Mesenchymal stem cell (in vitro differentiated cells and primary cell): ENCODE data around the gene GAS7.
"Not testable (repeated sequence)": the region's sequence is repeated elsewhere in the genome, so short reads cannot be mapped to it uniquely, and the experiment has no call there.

Experiments used
- DNase-seq: peaks from one replicate; pipeline ENCODE4 v3.0.0-alpha.2; 2013
- H2AFZ ChIP-seq: one replicate; pipeline ENCODE4 v1.6.1; 2013; ENCODE audit warnings: low read depth, mild to moderate bottlenecking, control low read depth, inconsistent platforms, low read length, moderate library complexity
- H2AK5ac ChIP-seq: 2 replicates; pipeline ENCODE4 v1.6.1; 2013; ENCODE audit warnings: low read length, moderate library complexity, mild to moderate bottlenecking, inconsistent platforms; ENCODE audit not compliant: severe bottlenecking
- H2BK120ac ChIP-seq: one replicate; pipeline ENCODE4 v1.6.1; 2013; ENCODE audit warnings: low read depth, mild to moderate bottlenecking, inconsistent platforms, low read length, moderate library complexity
- H2BK12ac ChIP-seq, 2 experiments: one replicate each; pipeline ENCODE4 v1.6.1; 2013; ENCODE audit warnings: inconsistent platforms in 2 of 2, low read length in 2 of 2, mild to moderate bottlenecking in 2 of 2, moderate library complexity in 2 of 2, control low read depth in 1 of 2
- H2BK15ac ChIP-seq: one replicate; pipeline ENCODE4 v1.6.1; 2013; ENCODE audit warnings: mild to moderate bottlenecking, low read depth, inconsistent platforms; ENCODE audit not compliant: poor library complexity, severe bottlenecking
- H2BK5ac ChIP-seq: 2 replicates; pipeline ENCODE4 v1.6.1; 2013; ENCODE audit warnings: low read depth, mild to moderate bottlenecking, low read length, control low read depth, inconsistent platforms; ENCODE audit not compliant: poor library complexity, severe bottlenecking
- H3K14ac ChIP-seq, 2 experiments: one replicate each; pipeline ENCODE4 v1.6.1; 2013; ENCODE audit warnings: inconsistent platforms in 2 of 2, low read length in 2 of 2, control low read depth in 1 of 2, mild to moderate bottlenecking in 1 of 2, moderate library complexity in 1 of 2
- H3K18ac ChIP-seq, 2 experiments: one replicate each; pipeline ENCODE4 v1.6.1; 2013; ENCODE audit warnings: inconsistent platforms in 2 of 2, low read length in 2 of 2, control low read depth in 1 of 2, low read depth in 1 of 2, mild to moderate bottlenecking in 1 of 2
- H3K23ac ChIP-seq, 2 experiments: one replicate each; pipeline ENCODE4 v1.6.1; 2013; ENCODE audit warnings: inconsistent platforms in 2 of 2, low read length in 2 of 2, mild to moderate bottlenecking in 2 of 2, moderate library complexity in 2 of 2, control low read depth in 1 of 2
- H3K27ac ChIP-seq: 2 replicates; pipeline ENCODE4 v1.5.1; 2013; ENCODE audit warnings: mild to moderate bottlenecking, moderate library complexity, low read length, control low read depth, inconsistent platforms; ENCODE audit not compliant: poor library complexity, severe bottlenecking
- H3K27me3 ChIP-seq, 2 experiments: 2 replicates each; pipeline versions ENCODE4 v1.6.1 to v1.7.0; 2013; ENCODE audit warnings: low read length in 2 of 2, mild to moderate bottlenecking in 2 of 2, moderate library complexity in 2 of 2, control low read depth in 1 of 2, inconsistent platforms in 1 of 2; ENCODE audit not compliant: control insufficient read depth in 1 of 2, insufficient read depth in 1 of 2
- H3K36me3 ChIP-seq, 2 experiments: 2 replicates each; pipeline versions ENCODE4 v1.6.1 to v1.7.0; 2013; ENCODE audit warnings: low read length in 2 of 2, control low read depth in 1 of 2, inconsistent platforms in 1 of 2, low read depth in 1 of 2, mild to moderate bottlenecking in 1 of 2; ENCODE audit not compliant: insufficient read depth in 2 of 2, control insufficient read depth in 1 of 2
- H3K4ac ChIP-seq, 2 experiments: one replicate each; pipeline ENCODE4 v1.6.1; 2013; ENCODE audit warnings: inconsistent platforms in 2 of 2, low read length in 2 of 2, mild to moderate bottlenecking in 2 of 2, moderate library complexity in 2 of 2, control low read depth in 1 of 2, low read depth in 1 of 2
- H3K4me1 ChIP-seq: 2 replicates; pipeline ENCODE4 v1.6.1; 2013; ENCODE audit warnings: low read depth, low read length, control low read depth; ENCODE audit not compliant: control insufficient read depth, insufficient read depth
- H3K4me2 ChIP-seq: 2 replicates; pipeline ENCODE4 v1.6.1; 2013; ENCODE audit warnings: low read length, mild to moderate bottlenecking, inconsistent platforms; ENCODE audit not compliant: poor library complexity, severe bottlenecking
- H3K4me3 ChIP-seq, 2 experiments: 2 replicates each; pipeline versions ENCODE4 v1.5.1 to v1.7.0; 2013; ENCODE audit warnings: low read length in 2 of 2, mild to moderate bottlenecking in 2 of 2, control low read depth in 1 of 2, low read depth in 1 of 2; ENCODE audit not compliant: insufficient read depth in 1 of 2
- H3K79me1 ChIP-seq: replicated peaks from 2 replicates; pipeline ENCODE4 v1.6.1; 2013; ENCODE audit warnings: mild to moderate bottlenecking, control low read depth, low read length, inconsistent platforms; ENCODE audit not compliant: poor library complexity, severe bottlenecking
- H3K9ac ChIP-seq: 2 replicates; pipeline ENCODE4 v1.7.0; 2013; ENCODE audit warnings: mild to moderate bottlenecking, low read length, moderate library complexity
- H3K9me3 ChIP-seq: 2 replicates; pipeline ENCODE4 v1.7.0; 2013; ENCODE audit warnings: mild to moderate bottlenecking, low read length; ENCODE audit not compliant: control insufficient read depth
- H4K8ac ChIP-seq: one replicate; pipeline ENCODE4 v1.6.1; 2013; ENCODE audit warnings: inconsistent platforms, mild to moderate bottlenecking, low read length, moderate library complexity
- H4K91ac ChIP-seq: one replicate; pipeline ENCODE4 v1.6.1; 2013; ENCODE audit warnings: mild to moderate bottlenecking, low read length, inconsistent platforms
- WGBS: methylation state at CpG from one replicate; pipeline ENCODE4 v1.1.7; 2013; ENCODE audit warnings: mixed read lengths; 5-methylcytosine and 5-hydroxymethylcytosine counted together

Gene GAS7

GRCh38 chr17:9925457-9925856 lies 272.9 kb downstream of the GAS7 start:
- Histone ChIP-seq H3K4me2 (no peak overlapping the region), H3K4me3 (no peak overlapping the region), H3K36me3 (peaks cover 7 to 49% of the 10 kb centered on the region in 2 experiments), H3K9me3 (no peaks in the 10 kb centered on the region), H2AK5ac (no peak overlapping the region), H2BK12ac (peak overlapping the region in 1 of 2 experiments; percentile 38), H4K8ac (peak overlapping the region; percentile 7), H3K4ac (no peak overlapping the region), H3K18ac (no peak overlapping the region), H3K14ac (no peak overlapping the region), H2AFZ (no peak overlapping the region), H3K79me1 (no peaks in the 10 kb centered on the region), H2BK15ac (no peak overlapping the region), H2BK5ac (no peak overlapping the region), H3K27me3 (no peaks in the 10 kb centered on the region), H2BK120ac (no peak overlapping the region), H3K27ac (no peak overlapping the region), H3K23ac (no peak overlapping the region), H3K4me1 (peaks cover 3% of the 10 kb centered on the region), H3K9ac (no peak overlapping the region), H4K91ac (no peak overlapping the region)
- no peak for DNase-seq
- 97% methylated on average over 11 of the region's 11 CpGs for WGBS

- no peak overlapping the region for H4K8ac ChIP-seq
- H3K27me3 ChIP-seq: no peaks in the 10 kb centered on the region
- no peak overlapping the region for H2BK12ac ChIP-seq
- WGBS: 27% methylated on average over 6 of the region's 6 CpGs
- no peak overlapping the region for H3K27ac ChIP-seq
- peaks cover 7 to 50% of the 10 kb centered on the region in 2 experiments for H3K36me3 ChIP-seq
- H3K79me1 ChIP-seq: no peaks in the 10 kb centered on the region
- H3K4me1 ChIP-seq: peaks cover 3% of the 10 kb centered on the region
- H2AK5ac ChIP-seq: no peak overlapping the region
- H3K9ac ChIP-seq: peak overlapping the region; percentile 58
- H3K4ac ChIP-seq: no peak overlapping the region
- no peak overlapping the region for H3K14ac ChIP-seq
- H3K18ac ChIP-seq: no peak overlapping the region
- H3K4me2 ChIP-seq: no peak overlapping the region
- no peak overlapping the region for H2BK15ac ChIP-seq
- H3K4me3 ChIP-seq: no peak overlapping the region
- H2BK5ac ChIP-seq: no peak overlapping the region
- no peak overlapping the region for H2BK120ac ChIP-seq
- H3K9me3 ChIP-seq: no peaks in the 10 kb centered on the region
- H4K91ac ChIP-seq: no peak overlapping the region
- H3K23ac ChIP-seq: no peak overlapping the region
- peak; percentile 84 for DNase-seq
- no peak overlapping the region for H2AFZ ChIP-seq
These were observed 273.6 kb downstream of the GAS7 start for GRCh38 chr17:9924735-9925191.

GRCh38 chr17:9922012-9922848 lies 276.2 kb downstream of the GAS7 start:
- Histone ChIP-seq H3K14ac (no peak overlapping the region), H4K91ac (no peak overlapping the region), H3K27ac (no peak overlapping the region), H3K4me1 (no peaks in the 10 kb centered on the region), H3K27me3 (no peaks in the 10 kb centered on the region), H2BK120ac (no peak overlapping the region), H4K8ac (no peak overlapping the region), H3K23ac (no peak overlapping the region), H3K36me3 (peaks cover 24 to 75% of the 10 kb centered on the region in 2 experiments), H3K4me3 (no peak overlapping the region), H3K4ac (no peak overlapping the region), H3K9ac (no peak overlapping the region), H3K18ac (no peak overlapping the region), H2AFZ (no peak overlapping the region), H2AK5ac (no peak overlapping the region), H2BK15ac (no peak overlapping the region), H2BK12ac (no peak overlapping the region), H3K4me2 (no peak overlapping the region), H2BK5ac (no peak overlapping the region), H3K79me1 (no peaks in the 10 kb centered on the region), H3K9me3 (no peaks in the 10 kb centered on the region)
- WGBS: 99% methylated on average over 9 of the region's 14 CpGs
- no peak for DNase-seq

GRCh38 chr17:9921216-9921615 lies 277.2 kb downstream of the GAS7 start:
- H3K23ac ChIP-seq, H2BK5ac ChIP-seq, DNase-seq, H3K4me3 ChIP-seq, H3K4me1 ChIP-seq, H2BK12ac ChIP-seq, H3K18ac ChIP-seq, H4K8ac ChIP-seq, H3K9ac ChIP-seq, H3K79me1 ChIP-seq, H4K91ac ChIP-seq, H3K27ac ChIP-seq, H3K4ac ChIP-seq, H3K27me3 ChIP-seq, H2BK15ac ChIP-seq, H2AFZ ChIP-seq, H3K9me3 ChIP-seq, H2BK120ac ChIP-seq, H3K4me2 ChIP-seq, H2AK5ac ChIP-seq, H3K14ac ChIP-seq: not testable (repeated sequence)
- H3K36me3 ChIP-seq: peaks cover 33 to 82% of the 10 kb centered on the region in 2 experiments
- 93% methylated on average over 13 of the region's 13 CpGs for WGBS
